ENCODE measurements around the gene TTLL7. TPM values are rescaled to one million over a fixed set of nuclear protein-coding genes. Genes with fewer than 3 reads are reported as not detected.
A peak's percentile ranks its signal among the peaks of the same experiment; 100 is the strongest.

The TTLL7 gene
- total RNA-seq, 6 experiments from 2014 or later: 0.92 to 7.2 (median 3.9) TPM

DNA sequence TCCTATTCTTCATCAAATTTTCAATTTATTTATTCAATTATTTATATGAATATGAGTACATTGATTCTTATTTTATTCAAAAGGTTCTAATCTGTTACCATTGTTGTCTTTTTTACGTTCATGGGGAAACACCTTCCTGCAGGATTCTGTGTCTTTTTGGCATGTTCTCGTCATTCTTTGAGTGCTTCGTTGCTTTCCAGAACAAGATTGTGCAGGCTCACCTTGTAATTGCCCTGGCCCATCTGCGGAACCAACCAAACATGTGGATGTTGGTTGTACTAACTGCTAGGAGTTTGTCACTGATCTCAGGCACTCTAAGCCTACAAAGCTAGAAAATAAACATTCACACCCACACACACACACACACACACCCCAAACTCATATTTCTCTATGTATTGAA lies 182.1 kb downstream of the TTLL7 start:
- H3K36me3 ChIP-seq: no peaks in the 10 kb centered on the region
- ATAC-seq: no peak
- intact Hi-C loops (cut with DNase I): no loop called here
- H3K4me3 ChIP-seq: no peak overlapping the region
- DNase-seq: no peak
- H3K9me3 ChIP-seq: no peaks in the 10 kb centered on the region
- peaks cover 0 to 37% (median 11%) of the 10 kb centered on the region in 4 donors for H3K4me1 ChIP-seq
- H3K27ac ChIP-seq: peak overlapping the region in 1 of 3 donors; percentile 19
- 60% methylated on average over 4 of the region's 4 CpGs for WGBS (ENCODE audit: insufficient coverage, low coverage, low lambda C conversion rate, missing lambda C conversion rate)
- no peaks in the 10 kb centered on the region for H3K27me3 ChIP-seq
- no peak for TF ChIP-seq POLR2A (IDR thresholded peaks at IDR 0.05)
- no peak for TF ChIP-seq CTCF (IDR thresholded peaks at IDR 0.05)

DNA sequence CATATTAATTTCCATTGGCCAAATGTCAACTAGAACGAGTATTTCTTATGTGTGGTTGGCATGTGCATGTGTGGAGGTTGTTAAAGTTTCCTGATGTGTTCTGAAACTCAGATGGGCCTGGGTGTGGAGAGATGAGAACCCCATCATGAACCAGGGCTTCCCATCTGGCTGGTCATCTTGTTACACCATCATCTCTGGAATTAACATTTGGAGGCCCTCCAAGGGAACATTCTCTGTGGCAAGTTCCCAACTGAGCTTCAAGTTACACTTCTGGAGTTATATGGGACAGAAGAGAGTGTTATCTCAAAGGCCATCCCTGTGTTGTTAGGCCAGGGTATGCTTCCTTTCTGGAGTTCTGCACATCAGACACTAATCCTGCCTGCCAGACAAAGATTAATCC lies 183.6 kb downstream of the TTLL7 start:
- peak; percentile 9 to 63 (median 50) for ATAC-seq
- no peak overlapping the region for H3K4me3 ChIP-seq
- no peaks in the 10 kb centered on the region for H3K27me3 ChIP-seq
- H3K4me1 ChIP-seq: peaks cover 0 to 37% (median 11%) of the 10 kb centered on the region in 4 donors
- WGBS (ENCODE audit: insufficient coverage, low coverage, low lambda C conversion rate, missing lambda C conversion rate): 30% methylated on average over 1 of the region's 1 CpG
- TF ChIP-seq CTCF (IDR thresholded peaks at IDR 0.05) (no peak), POLR2A (IDR thresholded peaks at IDR 0.05) (no peak)
- intact Hi-C loops (cut with DNase I): no loop called here
- no peaks in the 10 kb centered on the region for H3K9me3 ChIP-seq
- H3K36me3 ChIP-seq: no peaks in the 10 kb centered on the region
- DNase-seq: peak in 1 of 3 donors; percentile 47
- no peak overlapping the region for H3K27ac ChIP-seq

Other genes with a start within 250 kb of the TTLL7 start
- gene PRKACB, start 145.1 kb upstream of the TTLL7 start, total RNA-seq: 10 to 100 TPM; 11.1 to 19.7 (median 15.6) TPM